GM12874 (cell line): Measurements from ENCODE around the gene NME8.

Source experiments
- TF ChIP-seq, protein P1 (sequence below): IDR thresholded peaks from 2 replicates; pipeline ENCODE4 v1.5.1; 2011; ENCODE audit warnings: low read depth, mild to moderate bottlenecking, control low read depth, low read length, moderate library complexity; ENCODE audit not compliant: insufficient read depth

Gene NME8

DNA sequence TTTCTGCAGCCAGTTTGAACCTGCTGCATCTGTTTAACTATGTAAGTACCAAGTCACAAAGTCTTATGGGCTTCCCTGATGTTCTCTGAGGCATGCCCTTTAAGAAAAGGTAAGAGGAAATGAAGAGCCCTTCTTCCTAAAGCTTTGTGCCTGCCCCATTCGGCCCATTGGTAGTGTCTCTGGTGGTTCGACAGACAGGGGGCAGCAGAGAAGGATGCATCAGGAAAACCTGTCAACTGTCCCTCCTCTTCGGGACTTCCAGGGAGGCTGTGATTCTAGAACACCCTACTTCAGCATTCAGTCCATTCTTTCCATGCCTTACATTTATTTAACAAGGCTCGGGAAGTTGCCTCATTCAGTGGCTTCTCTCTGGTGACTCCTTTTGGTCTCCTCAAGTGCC lies 70.1 kb downstream of the NME8 start:
- TF ChIP-seq, protein P1, sequence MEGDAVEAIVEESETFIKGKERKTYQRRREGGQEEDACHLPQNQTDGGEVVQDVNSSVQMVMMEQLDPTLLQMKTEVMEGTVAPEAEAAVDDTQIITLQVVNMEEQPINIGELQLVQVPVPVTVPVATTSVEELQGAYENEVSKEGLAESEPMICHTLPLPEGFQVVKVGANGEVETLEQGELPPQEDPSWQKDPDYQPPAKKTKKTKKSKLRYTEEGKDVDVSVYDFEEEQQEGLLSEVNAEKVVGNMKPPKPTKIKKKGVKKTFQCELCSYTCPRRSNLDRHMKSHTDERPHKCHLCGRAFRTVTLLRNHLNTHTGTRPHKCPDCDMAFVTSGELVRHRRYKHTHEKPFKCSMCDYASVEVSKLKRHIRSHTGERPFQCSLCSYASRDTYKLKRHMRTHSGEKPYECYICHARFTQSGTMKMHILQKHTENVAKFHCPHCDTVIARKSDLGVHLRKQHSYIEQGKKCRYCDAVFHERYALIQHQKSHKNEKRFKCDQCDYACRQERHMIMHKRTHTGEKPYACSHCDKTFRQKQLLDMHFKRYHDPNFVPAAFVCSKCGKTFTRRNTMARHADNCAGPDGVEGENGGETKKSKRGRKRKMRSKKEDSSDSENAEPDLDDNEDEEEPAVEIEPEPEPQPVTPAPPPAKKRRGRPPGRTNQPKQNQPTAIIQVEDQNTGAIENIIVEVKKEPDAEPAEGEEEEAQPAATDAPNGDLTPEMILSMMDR = peak; percentile 19; the same call in 1 of the 2 replicates

DNA sequence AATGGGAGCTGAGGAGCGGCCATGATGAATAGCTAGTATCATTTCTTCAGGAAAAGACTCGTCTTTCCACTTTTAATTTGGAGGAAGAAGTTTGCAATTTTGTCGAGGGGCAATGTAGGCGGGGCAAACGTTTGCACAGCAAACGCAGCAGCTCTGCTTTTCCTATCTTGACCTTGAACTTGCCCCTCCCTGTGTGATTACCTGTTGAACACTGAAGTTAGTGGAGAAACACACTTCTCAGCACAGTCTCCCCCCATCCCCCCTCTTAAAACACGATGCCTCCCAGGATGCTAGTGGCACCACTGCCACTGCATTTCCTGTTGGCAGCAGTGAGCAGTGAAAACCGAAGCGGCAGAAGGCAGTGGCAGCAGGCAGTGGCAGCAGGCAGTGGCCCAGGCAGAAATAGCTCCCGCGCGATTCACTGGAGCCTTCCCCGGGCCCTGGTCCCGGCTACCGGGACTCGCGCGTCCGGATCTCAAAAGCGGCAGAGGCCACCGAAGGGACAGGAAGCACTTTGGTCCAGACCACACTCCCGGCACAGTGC lies 72.0 kb downstream of the NME8 start, which contains the start of gene EPDR1:
EPDR1 (plus strand) TSS at position 336 of the 544 bp plus-strand sequence. CDS start 300 bp downstream, outside the sequence.
- TF ChIP-seq, protein P1 = peak; percentile 37; the same call in 1 of the 2 replicates

DNA sequence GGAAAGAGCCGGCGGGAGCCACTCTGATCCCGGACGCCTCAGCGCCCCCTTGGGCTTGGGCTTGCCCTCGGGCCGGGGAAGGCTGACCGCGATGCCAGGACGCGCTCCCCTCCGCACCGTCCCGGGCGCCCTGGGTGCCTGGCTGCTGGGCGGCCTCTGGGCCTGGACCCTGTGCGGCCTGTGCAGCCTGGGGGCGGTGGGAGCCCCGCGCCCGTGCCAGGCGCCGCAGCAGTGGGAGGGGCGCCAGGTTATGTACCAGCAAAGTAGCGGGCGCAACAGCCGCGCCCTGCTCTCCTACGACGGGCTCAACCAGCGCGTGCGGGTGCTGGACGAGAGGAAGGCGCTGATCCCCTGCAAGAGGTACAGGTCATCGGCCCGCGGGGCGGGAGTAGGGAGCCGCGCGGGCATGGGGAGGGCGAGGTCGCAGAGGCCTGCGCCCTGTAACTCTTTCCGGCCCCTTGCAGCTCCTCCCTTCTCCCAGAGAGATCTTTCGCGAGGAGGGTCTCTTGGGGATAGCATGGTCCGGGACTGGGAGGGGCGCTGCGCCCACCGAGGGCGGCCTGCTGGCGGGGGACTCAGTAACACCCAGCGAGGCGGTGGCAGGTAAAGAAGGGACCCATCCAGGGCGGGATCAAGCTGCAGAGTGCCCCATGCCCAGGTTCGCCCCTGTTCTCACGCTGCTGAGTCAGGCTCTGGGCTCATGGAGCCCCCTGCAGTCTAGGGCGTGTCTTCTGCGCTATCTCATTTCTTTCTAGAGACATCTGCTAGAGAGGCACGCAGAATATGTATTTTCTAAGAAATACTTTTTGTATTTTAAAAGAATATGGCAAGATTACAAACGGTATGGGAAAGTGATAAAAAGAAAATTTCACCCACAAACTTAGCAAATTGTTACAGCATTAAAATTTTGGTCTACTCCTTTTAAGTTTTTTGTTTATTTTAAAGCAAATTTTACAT lies 72.7 kb downstream of the NME8 start:
- TF ChIP-seq, protein P1 = peak; percentile 44

DNA sequence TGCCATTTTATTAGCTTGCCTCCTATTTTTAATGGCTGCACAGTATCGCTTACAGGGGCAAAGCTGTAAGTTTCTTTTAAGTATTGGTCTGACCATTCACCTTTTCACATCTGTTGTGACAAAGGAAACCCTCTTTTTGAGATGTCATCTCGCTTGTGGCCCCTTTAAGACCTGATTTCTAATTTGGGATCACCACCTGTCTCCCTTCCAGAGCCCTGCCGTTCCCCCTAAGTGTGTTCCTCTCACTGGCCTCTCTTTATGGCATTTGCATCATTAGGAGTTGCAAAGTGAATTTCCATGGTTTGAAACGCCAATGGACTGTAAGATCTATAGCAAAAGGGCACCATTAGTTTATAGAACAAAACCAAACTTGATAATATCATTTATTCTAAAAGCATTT lies 73.5 kb downstream of the NME8 start:
- TF ChIP-seq, protein P1 = no peak

DNA sequence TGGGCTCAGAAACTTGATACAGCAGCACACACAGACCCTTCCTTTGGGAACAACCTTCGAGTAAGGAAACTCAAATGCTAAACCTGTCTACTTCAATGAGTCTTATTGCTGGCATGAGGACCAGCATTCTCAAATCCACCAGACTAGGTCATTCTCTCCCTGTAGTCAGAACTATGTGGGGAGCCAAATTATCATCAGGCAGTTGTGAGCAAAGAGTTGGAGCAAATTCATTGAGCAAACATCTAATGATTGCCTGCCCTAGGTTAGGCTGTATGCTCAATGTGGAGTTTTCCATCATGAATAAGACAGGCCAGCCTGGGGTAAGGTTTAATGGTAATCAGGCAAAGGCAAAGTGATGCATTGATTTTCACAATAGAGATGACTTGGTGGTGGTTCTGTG lies 75.6 kb downstream of the NME8 start:
- TF ChIP-seq, protein P1 = no peak

DNA sequence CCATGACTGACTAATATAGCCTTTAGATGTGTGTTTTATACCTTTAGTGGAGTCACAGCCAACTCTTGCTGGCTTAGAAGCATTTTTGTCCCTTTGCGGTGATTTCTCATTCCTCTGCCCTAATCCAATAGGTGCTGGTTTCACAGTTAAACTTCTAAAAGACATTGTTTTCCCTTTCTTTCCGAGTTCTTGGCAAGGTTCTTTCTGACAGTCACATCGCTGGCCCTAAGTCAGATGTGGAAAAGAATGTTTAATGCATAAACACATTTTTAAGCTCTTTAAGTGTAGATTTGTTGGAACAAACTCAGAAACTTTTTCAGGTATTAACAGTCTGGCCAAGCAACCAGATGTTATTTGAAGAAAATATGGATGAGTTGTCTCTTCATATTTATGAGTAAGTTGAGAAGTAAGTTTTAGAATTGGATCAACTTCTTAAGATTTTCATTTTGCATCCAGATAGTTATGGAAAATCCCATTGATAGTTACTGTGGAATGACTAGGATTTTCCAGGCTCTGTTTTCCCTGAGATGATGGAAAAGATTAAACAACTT lies 76.2 kb downstream of the NME8 start:
- TF ChIP-seq, protein P1 = no peak

DNA sequence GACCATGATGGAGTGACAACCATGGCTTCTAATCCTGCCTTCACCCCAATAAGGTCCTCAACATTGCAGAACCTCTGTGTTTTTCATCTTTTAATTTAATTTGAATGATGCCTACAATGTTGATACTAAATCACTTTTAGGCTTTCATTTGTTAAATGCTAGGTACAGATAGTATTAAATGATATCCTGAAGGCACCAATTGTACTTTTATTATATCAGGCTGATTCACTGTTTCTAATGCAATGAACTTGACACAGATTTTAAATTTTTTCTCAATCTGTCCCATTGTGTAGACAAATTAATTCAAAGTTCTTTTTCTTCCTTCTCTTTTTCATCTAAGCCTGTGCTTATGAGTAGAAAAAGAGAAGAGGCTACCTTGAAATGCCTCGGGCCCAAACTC lies 77.2 kb downstream of the NME8 start:
- TF ChIP-seq, protein P1 = no peak
